ENCODE measurements around the gene LRP1. TPM values are rescaled to one million over a fixed set of nuclear protein-coding genes. Genes with fewer than 3 reads are reported as not detected.
A peak's percentile ranks its signal among the peaks of the same experiment; 100 is the strongest.

LRP1 gene
- total RNA-seq, 1 donor from 2014 or later: 24.7 TPM

DNA sequence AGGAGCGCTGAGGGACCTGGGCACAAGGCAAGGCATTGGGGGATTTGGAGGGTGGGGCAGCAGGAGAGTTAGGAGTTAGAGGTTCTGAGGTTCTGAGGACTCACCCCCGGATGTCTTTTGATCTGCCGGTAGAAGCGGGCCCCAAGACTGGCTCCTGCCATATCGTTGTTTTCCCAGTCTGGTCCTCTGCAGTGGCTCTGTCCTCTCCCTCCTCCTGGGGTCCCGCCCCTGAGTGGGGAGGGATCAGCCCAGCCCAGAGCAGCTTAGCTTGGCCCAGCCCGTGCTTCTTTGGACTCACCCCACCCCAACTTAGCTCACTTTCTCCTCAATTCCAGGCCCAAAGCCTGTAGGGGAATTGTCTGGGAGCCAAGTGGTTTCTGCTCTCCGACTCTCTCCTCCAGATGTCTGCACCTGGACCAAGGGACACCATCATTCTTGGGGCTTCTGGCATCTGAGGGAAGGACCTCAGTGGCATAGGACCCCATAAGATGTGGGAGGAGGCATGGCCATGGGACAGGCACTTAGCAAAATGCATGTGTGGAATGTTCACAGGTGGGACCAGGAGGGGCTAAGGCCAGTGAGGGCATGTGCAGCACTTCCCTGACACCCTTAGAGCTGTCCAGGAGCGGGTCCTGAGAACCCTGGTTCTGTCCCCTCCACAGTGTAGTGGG, 108.8 kb downstream of the LRP1 start:
- TF ChIP-seq, protein P1, sequence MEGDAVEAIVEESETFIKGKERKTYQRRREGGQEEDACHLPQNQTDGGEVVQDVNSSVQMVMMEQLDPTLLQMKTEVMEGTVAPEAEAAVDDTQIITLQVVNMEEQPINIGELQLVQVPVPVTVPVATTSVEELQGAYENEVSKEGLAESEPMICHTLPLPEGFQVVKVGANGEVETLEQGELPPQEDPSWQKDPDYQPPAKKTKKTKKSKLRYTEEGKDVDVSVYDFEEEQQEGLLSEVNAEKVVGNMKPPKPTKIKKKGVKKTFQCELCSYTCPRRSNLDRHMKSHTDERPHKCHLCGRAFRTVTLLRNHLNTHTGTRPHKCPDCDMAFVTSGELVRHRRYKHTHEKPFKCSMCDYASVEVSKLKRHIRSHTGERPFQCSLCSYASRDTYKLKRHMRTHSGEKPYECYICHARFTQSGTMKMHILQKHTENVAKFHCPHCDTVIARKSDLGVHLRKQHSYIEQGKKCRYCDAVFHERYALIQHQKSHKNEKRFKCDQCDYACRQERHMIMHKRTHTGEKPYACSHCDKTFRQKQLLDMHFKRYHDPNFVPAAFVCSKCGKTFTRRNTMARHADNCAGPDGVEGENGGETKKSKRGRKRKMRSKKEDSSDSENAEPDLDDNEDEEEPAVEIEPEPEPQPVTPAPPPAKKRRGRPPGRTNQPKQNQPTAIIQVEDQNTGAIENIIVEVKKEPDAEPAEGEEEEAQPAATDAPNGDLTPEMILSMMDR (IDR thresholded peaks at IDR 0.05; ENCODE audit: unreplicated experiment): no peak
- peaks cover 35% of the 10 kb centered on the region for H3K36me3 Mint-ChIP-seq (ENCODE audit: low read depth, unreplicated experiment)
- peaks cover 23% of the 10 kb centered on the region for H3K4me1 Mint-ChIP-seq (ENCODE audit: unreplicated experiment)
- DNase-seq (ENCODE audit: low spot score): peak; percentile 8
- no peaks in the 10 kb centered on the region for H3K9me3 Mint-ChIP-seq (ENCODE audit: unreplicated experiment)
- H3K27ac Mint-ChIP-seq (ENCODE audit: unreplicated experiment): no peak overlapping the region
- H3K27me3 Mint-ChIP-seq (ENCODE audit: unreplicated experiment): peaks cover 35% of the 10 kb centered on the region
- peak overlapping the region; percentile 71 for H3K4me3 Mint-ChIP-seq (ENCODE audit: unreplicated experiment)

DNA sequence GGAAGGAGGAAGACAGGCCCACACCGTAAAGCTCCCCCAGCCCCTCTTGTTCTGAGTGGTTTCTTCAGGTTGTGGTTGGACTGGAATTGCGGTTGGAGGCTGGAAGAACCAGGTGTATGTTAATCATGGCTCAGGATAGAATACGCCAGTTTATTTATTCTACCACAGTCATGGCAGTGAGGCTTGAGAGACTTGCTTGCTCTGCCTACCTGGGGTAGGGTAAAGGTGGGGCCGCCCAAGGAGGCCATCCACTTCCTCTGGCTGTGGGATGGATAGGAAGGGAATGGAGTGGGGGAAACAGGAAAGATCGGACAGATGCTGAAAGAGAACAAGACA, 109.3 kb downstream of the LRP1 start:
- Mint-ChIP-seq H3K27me3 (ENCODE audit: unreplicated experiment) (peaks cover 37% of the 10 kb centered on the region), H3K9me3 (ENCODE audit: unreplicated experiment) (no peaks in the 10 kb centered on the region), H3K36me3 (ENCODE audit: low read depth, unreplicated experiment) (peaks cover 35% of the 10 kb centered on the region), H3K4me3 (ENCODE audit: unreplicated experiment) (peak overlapping the region; percentile 71), H3K4me1 (ENCODE audit: unreplicated experiment) (peaks cover 23% of the 10 kb centered on the region), H3K27ac (ENCODE audit: unreplicated experiment) (no peak overlapping the region)
- TF ChIP-seq, protein P1 (IDR thresholded peaks at IDR 0.05; ENCODE audit: unreplicated experiment): no peak
- DNase-seq (ENCODE audit: low spot score): no peak

GRCh38 chr12:57237932-57238853, 109.9 kb downstream of the LRP1 start:
- Mint-ChIP-seq H3K27ac (ENCODE audit: unreplicated experiment) (peak overlapping the region; percentile 64), H3K27me3 (ENCODE audit: unreplicated experiment) (peaks cover 39% of the 10 kb centered on the region), H3K9me3 (ENCODE audit: unreplicated experiment) (no peaks in the 10 kb centered on the region), H3K4me3 (ENCODE audit: unreplicated experiment) (peak overlapping the region; percentile 85), H3K36me3 (ENCODE audit: low read depth, unreplicated experiment) (peaks cover 30% of the 10 kb centered on the region), H3K4me1 (ENCODE audit: unreplicated experiment) (peaks cover 23% of the 10 kb centered on the region)
- TF ChIP-seq, protein P1 (IDR thresholded peaks at IDR 0.05; ENCODE audit: unreplicated experiment): no peak
- DNase-seq (ENCODE audit: low spot score): peak; percentile 13

DNA sequence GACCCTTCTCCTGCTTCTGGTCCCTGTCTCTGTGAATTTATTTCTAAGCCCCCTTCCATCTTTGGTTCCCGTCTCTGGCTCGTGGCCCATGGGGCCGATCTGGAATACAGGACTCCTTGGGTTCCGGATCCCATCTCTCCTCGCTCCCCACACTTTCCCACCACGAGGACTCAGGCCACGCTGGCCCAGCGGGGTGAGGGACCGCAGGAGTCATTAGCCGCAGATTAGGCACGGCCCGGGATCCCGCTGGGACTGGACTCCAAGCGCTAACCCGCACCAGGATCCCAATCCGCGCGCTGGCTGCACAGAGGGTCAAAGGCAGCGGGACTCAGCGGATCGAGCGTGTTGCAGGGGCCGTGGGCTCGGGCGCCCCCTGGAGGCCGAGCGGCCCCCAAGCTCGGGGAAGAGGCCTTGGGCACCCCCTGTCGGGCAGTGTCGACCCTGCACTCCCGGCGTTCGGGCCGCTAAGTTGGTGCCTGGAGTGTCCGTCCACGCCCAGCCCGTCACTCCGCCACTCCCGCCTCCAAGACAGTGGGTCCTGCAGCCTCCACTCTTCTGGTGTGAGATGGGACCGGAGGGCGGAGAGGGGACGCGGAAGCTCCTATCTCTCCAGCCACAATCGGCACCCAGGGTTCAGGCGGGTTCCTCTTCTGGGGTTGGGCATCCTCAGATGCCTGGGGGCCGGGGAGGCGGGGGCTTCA, 110.7 kb downstream of the LRP1 start:
- peaks cover 40% of the 10 kb centered on the region for H3K27me3 Mint-ChIP-seq (ENCODE audit: unreplicated experiment)
- H3K9me3 Mint-ChIP-seq (ENCODE audit: unreplicated experiment): no peaks in the 10 kb centered on the region
- peak overlapping the region; percentile 64 for H3K27ac Mint-ChIP-seq (ENCODE audit: unreplicated experiment)
- peak overlapping the region; percentile 85 for H3K4me3 Mint-ChIP-seq (ENCODE audit: unreplicated experiment)
- peaks cover 26% of the 10 kb centered on the region for H3K36me3 Mint-ChIP-seq (ENCODE audit: low read depth, unreplicated experiment)
- peaks cover 23% of the 10 kb centered on the region for H3K4me1 Mint-ChIP-seq (ENCODE audit: unreplicated experiment)
- TF ChIP-seq, protein P1 (IDR thresholded peaks at IDR 0.05; ENCODE audit: unreplicated experiment): peak; percentile 100
- DNase-seq (ENCODE audit: low spot score): peak; percentile 96
